Cerebellar nuclear complex (tissue), 1 donor: ENCODE results near the gene EMX2.

Source experiments
- DNase-seq, 2 experiments: peaks; one replicate each; lab custom pipeline; 2025; lab: John Stamatoyannopoulos, UW

EMX2 gene

DNA sequence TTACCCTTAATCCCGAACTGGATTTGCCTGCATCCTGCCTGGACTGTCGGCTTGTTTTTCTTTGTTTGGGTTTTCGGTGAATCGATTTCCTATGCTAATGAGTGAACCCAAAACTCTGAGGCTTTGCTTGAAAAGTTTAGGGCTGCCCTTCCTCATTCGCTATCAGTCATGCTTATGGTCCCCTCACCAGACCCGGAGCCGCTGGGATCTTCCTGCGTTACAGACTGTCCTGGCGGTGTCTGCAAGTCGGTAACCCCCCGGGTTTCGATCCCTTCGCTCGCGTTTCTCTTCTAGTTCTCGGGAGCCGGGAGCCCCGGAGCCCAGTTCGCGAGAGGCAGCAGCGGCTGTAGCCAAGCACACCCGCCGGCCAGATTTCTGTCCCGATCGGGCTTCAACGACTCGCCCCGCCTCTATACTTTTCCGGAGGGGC is 2.2 kb downstream of the EMX2 start:
- no peak for DNase-seq

GRCh38 chr10:117545141-117546019 is 2.8 kb downstream of the EMX2 start:
- no peak for DNase-seq

GRCh38 chr10:117546020-117546580 is 3.6 kb downstream of the EMX2 start:
- DNase-seq, result no peak

DNA sequence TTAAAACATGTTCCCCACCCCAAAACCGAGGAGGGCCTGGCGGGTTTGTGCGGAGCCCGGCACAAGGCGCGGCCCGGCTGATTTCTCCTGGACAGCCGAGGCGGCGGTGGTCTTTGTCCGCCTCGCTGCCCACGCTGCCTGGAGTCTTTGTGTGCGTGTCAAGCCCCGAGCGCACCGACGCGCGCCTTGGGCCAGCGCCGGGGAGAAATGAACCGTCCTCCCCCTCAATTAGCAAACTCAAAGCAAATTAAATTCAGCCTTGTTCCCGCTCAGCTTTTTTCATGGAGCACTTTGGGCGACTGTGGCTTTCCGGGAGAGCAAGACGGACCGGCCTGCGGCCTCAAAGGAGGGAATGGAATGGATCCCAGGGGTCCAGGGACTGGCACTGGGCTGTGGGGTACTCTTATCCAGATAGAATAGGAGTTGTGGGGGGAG is 4.1 kb downstream of the EMX2 start:
- DNase-seq, result no peak

DNA sequence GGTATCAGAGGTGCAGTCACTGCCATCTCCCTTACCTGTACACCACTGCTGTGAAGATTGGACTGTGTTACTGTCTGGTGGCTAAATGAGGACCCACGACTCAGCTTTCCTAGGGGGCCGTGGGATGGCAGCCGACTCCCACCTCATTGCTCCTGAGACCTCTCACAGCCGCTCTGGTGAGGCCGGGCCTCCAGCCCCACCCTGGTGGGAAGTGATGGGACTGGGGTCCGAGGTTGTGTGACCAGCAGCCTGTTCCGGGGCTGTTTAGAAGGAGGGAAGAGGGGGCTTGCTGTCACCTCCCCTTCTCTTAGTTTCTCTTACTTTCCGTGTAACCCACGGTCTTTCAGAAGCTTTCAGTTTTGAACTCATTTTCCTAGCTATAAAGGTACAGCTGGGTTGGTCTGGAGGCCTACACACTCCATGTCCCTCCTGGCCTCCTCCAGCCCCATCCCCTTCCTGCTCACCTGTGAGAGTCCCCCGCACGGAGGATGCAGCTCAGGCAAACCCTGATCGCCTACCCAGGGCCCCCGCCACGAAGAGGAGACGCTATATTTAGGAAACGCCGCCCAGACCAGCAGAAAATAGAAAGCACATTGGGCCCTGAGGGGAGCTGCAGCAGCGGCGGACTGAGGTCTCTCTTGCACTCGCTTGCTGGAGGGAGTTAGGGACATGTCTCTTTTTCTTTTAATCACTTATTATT is 4.6 kb downstream of the EMX2 start:
- DNase-seq, result no peak

- DNase-seq, result no peak
Observed at GRCh38 chr10:117547716-117548668, 5.4 kb downstream of the EMX2 start.

DNA sequence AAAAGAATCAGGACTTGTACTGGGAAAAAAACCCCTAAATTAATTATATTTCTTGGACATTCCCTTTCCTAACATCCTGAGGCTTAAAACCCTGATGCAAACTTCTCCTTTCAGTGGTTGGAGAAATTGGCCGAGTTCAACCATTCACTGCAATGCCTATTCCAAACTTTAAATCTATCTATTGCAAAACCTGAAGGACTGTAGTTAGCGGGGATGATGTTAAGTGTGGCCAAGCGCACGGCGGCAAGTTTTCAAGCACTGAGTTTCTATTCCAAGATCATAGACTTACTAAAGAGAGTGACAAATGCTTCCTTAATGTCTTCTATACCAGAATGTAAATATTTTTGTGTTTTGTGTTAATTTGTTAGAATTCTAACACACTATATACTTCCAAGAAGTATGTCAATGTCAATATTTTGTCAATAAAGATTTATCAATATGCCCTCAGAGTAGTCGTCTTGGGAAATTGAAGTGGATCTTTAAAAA is 6.6 kb downstream of the EMX2 start:
- no peak for DNase-seq

DNA sequence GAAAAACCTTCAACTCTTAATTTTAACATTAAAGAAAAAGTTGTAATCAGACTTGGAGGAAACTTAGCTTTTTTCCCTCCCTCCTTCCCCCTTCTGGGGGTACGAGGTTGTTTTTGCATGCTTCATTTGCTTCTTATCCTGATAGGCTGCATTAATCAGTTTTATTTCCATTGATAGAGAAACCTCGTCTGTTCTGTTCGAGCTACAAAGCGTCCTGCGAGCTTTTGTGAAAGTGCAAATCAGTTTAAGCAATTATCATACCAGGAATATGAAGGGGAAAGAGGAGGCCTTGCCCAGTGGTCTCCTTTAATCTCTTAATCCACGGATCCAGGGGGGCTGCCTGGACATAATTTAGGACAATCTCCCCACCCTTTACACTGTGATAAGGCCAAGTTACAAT is 7.5 kb downstream of the EMX2 start:
- no peak for DNase-seq

DNA sequence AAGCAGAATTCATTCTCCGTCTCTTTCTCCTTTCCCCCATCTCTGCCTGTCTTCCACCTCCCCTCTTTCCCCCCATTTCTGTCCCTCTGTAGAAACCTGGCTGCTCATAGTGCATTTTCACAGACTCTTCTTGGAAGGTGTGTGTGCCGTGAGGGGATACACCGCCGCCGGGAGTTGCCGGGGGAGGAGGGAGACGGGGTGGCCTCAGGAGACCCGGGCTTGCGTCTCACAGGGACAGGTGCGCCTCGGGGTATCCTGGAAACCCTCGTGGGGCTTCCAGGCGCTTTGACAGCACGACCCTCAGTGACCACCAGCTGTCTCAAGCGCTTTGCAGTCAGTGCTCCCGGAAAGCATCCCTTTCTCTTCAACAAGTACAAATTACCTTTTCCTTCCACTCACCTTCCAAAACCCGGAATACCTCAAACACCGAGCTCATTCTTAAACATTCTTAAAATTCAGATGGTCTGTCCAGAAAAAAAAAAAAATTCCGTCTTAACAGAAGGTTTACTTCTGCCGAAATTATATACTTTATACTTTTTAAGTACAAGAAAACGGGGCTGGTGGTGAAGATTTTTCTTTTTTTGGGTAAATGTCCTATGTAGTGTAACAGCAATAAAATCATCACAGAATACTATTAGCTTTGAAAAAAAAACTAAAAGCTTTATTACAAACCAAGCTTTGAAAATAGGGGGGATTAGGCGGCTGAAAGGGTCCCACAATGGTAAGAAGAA is 8.2 kb downstream of the EMX2 start:
- DNase-seq, result no peak

DNA sequence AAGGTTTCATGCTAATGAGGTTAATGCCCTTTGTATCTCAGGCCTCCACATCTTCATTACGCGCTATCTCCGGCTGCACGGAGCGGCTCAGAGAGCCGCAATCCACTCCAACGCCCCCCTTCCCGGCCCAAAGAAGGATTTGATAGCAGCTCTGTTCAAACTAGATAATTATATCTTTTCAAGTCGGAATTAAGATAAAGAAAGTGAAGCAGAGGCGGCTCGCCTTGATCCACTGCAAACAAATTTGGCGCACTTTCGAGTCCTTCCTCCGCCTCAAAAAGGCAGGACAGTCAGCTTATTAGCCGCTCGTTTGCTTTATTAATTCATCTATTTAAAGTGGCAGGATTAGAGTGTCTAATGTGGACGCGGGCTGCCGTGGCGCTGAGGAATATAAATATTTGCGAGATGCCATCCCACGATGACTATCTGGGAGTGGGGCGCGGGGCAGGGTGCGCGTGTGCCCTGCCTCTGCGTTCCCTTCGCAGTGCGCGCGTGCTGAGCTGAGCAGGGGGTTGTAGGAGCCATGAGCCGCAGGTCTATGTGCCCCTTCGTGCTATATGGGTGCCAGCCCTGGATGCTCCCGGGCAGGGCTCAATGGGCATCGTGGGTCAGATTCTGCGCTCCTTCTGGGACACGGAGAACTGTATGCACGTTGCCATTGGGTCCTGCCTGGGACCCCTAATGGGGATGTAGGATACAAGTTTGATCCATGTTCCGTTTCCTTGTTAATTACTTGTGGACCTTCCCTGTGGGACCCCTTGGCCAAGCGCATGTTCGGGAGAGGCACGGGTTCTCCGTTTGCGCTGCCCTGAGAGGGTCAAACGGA is 9.0 kb downstream of the EMX2 start:
- no peak for DNase-seq

DNA sequence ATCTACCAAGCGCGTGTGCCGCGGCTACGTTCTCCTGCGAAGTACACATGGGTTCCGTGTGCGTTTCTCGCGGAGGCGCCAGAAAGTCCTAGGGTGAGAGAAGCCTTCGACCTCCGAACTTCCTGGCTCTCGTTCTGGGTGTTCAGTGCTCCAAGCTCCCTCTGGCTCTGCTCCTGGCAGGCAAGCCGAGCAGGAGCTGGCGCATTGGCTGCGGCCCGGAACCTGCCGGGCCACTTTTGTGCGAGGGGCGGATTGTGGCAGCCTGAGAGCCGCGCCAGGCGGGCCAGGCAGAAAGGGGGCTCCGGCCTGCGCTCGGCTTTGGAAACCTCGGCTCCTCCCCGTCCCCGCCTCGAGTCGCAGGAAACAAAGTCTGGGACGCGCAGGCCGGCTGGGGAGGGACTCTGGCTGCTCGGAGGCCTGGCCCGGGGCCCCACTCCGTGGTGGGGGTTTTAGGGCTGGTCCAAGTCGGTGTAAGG is 9.6 kb downstream of the EMX2 start:
- no peak for DNase-seq

DNA sequence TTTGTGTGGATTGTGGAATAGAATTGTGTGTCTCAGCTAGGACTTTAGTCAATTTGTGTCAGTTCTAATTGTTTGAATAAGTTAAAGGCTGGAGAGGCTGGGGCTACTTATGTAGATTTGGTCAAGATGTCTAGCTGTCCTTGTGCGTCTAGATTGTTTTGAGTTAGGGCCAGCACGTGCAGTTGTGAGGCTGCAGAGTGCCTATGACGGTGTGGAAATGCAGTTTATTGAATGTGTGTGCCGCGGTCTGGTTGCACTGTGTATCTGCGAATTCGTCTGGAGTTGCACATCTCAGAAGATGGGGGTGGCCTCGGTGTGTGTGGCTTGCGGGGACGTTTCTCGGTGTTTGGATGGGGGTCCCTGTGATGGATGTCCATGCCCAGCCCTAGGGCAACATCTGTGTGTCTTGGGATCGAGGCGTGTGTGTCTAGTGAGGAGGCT is 10.2 kb downstream of the EMX2 start:
- no peak for DNase-seq

DNA sequence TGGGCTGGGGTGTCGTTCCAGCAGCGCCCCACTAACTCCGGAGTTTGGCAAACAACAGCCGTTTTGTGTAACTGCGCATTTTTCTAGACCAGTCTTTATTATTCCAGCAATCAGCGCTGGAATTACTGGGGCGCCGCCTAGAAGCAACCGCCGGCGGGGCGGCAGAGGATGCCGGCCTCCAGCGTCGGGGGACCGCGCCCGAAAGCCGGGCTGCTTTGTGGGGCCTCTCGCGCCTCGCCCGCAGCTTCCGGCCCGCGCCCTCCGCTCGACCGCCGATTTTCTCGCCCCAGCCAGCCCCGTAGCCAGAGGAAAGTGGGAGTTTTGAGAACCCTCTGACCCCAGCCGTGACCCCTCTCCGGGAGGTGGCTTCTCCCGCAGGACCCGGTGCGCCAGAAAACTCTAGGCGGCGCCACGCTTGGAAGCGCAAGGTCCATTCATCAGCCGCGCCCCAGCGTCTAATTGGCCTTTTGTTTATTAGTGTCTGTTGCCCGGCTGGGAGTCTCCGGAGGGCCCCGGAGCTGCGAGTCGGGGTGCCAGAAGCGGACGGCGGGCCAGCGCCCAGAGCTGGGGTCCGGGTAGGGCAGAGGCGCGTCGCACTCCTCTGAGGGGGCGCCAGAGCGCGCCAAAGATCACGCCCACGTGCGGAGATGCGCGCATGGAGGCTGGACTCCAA is 10.7 kb downstream of the EMX2 start:
- DNase-seq, result no peak

DNA sequence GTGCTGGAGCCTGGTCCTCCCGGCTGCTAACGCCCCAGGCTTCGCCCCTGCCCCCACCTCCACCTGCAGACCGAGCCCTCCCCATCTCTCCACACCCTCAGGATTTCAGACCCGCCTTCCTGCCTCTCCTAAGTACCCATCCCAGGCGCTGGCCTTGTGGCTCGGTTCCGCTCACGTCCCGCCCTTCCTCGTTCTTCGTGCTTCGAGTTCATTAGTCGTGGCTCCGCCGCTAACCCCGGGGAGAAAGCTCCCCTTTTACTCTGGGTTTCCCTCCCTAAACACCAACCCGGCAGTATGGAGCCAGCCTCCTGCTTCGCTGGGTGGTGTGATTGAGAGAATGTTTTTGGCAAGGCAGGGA is 11.2 kb downstream of the EMX2 start:
- DNase-seq, result no peak

DNA sequence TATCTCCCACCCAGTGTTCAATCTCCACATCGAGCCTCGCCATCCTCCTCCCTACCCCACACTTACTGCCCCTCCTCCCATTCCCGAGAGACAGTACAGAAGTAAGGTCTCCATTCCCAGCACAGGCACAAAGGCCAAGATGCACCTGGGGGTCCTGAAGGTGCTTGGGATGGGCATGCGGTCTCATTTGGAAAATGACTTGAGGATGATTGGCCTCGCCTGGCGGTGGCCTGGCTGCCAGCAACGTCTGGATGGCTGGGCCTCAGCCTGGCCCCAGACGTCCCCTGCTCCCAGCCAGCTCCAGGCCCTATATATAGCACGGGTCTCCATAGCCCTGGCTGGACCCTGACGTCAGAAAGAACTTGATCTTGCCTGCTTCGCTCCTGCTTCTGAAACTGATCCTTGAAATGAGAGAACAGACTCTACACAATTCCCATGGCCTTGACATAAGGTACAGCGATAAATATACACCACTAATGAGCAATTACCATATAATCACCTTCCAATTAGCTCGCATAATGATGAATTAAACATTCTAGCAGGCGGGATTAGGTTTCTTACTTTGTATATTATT is 11.8 kb downstream of the EMX2 start:
- no peak for DNase-seq

DNA sequence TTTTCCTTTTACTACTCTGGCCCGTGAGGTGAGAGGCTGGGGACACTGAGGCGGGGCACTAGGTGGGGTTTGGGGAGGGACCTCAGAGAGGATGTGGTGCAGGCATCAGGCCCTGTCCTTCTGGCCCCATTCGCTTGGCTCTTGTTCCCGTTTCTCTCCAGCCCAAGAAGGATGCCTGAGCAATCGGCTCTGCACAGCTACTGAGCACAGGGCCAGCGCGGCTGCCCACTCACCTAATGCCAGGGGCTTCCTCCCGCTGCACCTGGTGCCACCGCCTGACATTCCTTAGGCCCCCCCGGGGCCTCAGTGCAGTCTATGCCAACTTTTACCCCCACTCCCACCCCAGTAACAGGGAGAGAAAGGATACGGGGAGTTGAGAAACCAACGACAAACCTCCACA is 12.5 kb downstream of the EMX2 start:
- DNase-seq, result no peak

DNA sequence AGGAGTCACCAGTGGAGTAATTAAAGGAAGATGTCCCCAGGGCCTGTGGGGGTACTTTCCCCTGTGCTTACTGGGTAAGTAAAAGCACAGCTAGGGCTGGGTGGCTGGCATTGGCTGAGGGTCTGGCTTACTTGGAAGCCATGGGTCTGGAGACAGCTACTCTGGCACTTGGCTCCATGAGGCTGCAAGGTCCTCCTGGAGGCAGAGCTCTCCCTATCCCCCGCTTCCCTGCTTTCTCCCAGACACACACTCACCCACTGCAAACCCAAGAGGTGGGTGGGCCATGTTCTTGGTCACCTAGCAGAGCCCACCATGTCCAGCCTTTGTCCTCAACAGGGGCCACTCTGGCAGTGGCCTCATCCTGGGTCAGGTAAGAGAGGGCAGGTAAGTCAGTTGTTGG is 13.3 kb downstream of the EMX2 start:
- DNase-seq, result no peak

GRCh38 chr10:117556356-117556755 is 13.8 kb downstream of the EMX2 start:
- DNase-seq, result no peak

GRCh38 chr10:117559712-117560111 is 17.2 kb downstream of the EMX2 start:
- DNase-seq, result no peak
